T-cell (primary cell): ENCODE measurements around the gene CAPN5. TPM values are rescaled to one million over a fixed set of nuclear protein-coding genes. Genes with fewer than 3 reads are reported as not detected.

ENCODE experiments used
- ATAC-seq, 4 experiments: fragments of 200-7000 bp in 3 of 4; fragments of 150-1000 bp in 1 of 4; cut with Tn5 transposase; replicated peaks in 1 of 4; 1 replicate in 3 of 4; 2 replicates in 1 of 4; pipeline ENCODE4 v1.10.0; 2021; ENCODE audit warnings: moderate library complexity in 3 of 4, mild to moderate bottlenecking in 2 of 4, moderate number of reproducible peaks in 1 of 4
- CTCF ChIA-PET, 2 donors: fragments of 300-600 bp; sonication (Branson Sonifier 250); formaldehyde crosslinking; loops; one replicate each; lab custom pipeline; 2022; ENCODE audit warnings: antibody characterized with exemption in 2 of 2; lab: Charles Lee
- POLR2A ChIA-PET, 2 donors: fragments of 300-600 bp; sonication (Branson Sonifier 250); formaldehyde crosslinking; loops; one replicate each; lab custom pipeline; 2022; ENCODE audit warnings: antibody characterized with exemption in 2 of 2; lab: Charles Lee
- DNase-seq, 35 experiments: peaks; one replicate each; pipeline versions ENCODE4 v3.0.0 to v3.0.0-alpha.2; 2013 to 2023
- H3K27ac ChIP-seq: one replicate; pipeline ENCODE4 v1.5.1; 2013; ENCODE audit warnings: low read length
- H3K27me3 ChIP-seq, 2 experiments: replicated peaks in 1 of 2; 1 replicate in 1 of 2; 2 replicates in 1 of 2; pipeline versions ENCODE4 v1.6.1 to v1.7.0; 2013; ENCODE audit warnings: low read length in 1 of 2, mixed read lengths in 1 of 2; ENCODE audit not compliant: control insufficient read depth in 2 of 2, insufficient read depth in 2 of 2; ENCODE audit errors: extremely low read depth in 1 of 2
- H3K36me3 ChIP-seq, 2 donors: 1 replicate in 1 of 2; 2 replicates in 1 of 2; pipeline versions ENCODE4 v1.6.1 to v1.7.0; 2013; ENCODE audit warnings: low read length in 1 of 2; ENCODE audit not compliant: control insufficient read depth in 2 of 2, insufficient read depth in 1 of 2; ENCODE audit errors: extremely low read depth in 1 of 2
- H3K4me1 ChIP-seq, 2 experiments: 1 replicate in 1 of 2; 2 replicates in 1 of 2; pipeline versions ENCODE4 v1.6.1 to v1.7.0; 2013; ENCODE audit warnings: low read length in 2 of 2, mixed read lengths in 1 of 2; ENCODE audit not compliant: insufficient read depth in 2 of 2, control insufficient read depth in 1 of 2; ENCODE audit errors: extremely low read depth in 1 of 2
- H3K4me3 ChIP-seq, 2 donors: 1 replicate in 1 of 2; 2 replicates in 1 of 2; pipeline versions ENCODE4 v1.5.1 to v1.7.0; 2013; ENCODE audit warnings: mild to moderate bottlenecking in 2 of 2, low read length in 1 of 2, moderate library complexity in 1 of 2; ENCODE audit not compliant: control insufficient read depth in 1 of 2; ENCODE audit errors: extremely low read depth in 1 of 2
- H3K9me3 ChIP-seq: 2 replicates; pipeline ENCODE4 v1.7.0; 2013
- H3K27ac Mint-ChIP-seq, 2 donors: one replicate each; pipeline ENCODE4 v1.8.0; 2020 to 2021; ENCODE audit warnings: mild to moderate bottlenecking in 2 of 2, mixed read lengths in 2 of 2
- H3K27me3 Mint-ChIP-seq, 2 donors: one replicate each; pipeline ENCODE4 v1.8.0; 2021 to 2022; ENCODE audit warnings: mixed read lengths in 2 of 2
- H3K36me3 Mint-ChIP-seq: one replicate; pipeline ENCODE4 v1.8.0; 2021; ENCODE audit warnings: mixed read lengths
- H3K4me1 Mint-ChIP-seq, 3 donors: one replicate each; pipeline ENCODE4 v1.8.0; 2020 to 2022; ENCODE audit warnings: mixed read lengths in 3 of 3, mild to moderate bottlenecking in 1 of 3
- H3K4me3 Mint-ChIP-seq, 3 donors: one replicate each; pipeline ENCODE4 v1.8.0; 2020 to 2022; ENCODE audit warnings: mild to moderate bottlenecking in 3 of 3, mixed read lengths in 3 of 3, moderate library complexity in 3 of 3
- H3K9me3 Mint-ChIP-seq, 3 donors: one replicate each; pipeline ENCODE4 v1.8.0; 2020 to 2022; ENCODE audit warnings: mixed read lengths in 3 of 3
- WGBS: methylation state at CpG from one replicate; pipeline ENCODE4 v1.1.5; 2013; ENCODE audit warnings: missing lambda C conversion rate; ENCODE audit not compliant: insufficient coverage; 5-methylcytosine and 5-hydroxymethylcytosine counted together
- total RNA-seq, 35 experiments: library from RNA in 6 of 35; stranded (reverse) in 6 of 35; fragments of 120-200 nt in 1 of 35; gene quantifications; one replicate each; pipeline versions ENCODE4 v1.2.1 to v1.2.4 and lab custom pipeline; 2013 to 2026

Gene CAPN5
- total RNA-seq, 5 donors from 2014 or later (not counting 1 experiment from before 2014, with no cell fraction given) = 3.1 to 6.4 (median 4.0) TPM

DNA sequence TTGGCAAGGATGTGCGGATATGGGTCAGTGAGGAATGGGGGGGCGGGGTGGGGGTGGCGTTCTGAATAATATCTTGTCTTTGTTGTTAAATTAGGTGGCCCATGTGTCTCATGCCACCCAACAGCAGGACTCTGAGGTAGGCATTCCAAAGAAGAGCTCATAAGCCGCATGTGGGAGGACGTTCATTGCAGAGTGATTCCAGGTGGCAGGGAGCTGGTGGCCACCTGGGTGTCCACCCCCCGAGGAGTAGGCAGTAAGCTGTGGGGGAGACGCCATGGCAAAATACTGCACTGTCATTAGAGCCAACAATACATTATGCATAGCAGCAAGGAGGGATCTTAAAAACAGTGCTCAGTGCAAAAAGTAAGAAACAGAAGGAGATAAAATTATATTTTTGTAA lies 14.3 kb upstream of the CAPN5 start:
- no peaks in the 10 kb centered on the region for H3K4me1 ChIP-seq
- Mint-ChIP-seq H3K27me3 (peaks cover 0 to 4% of the 10 kb centered on the region in 2 donors), H3K27ac (no peak overlapping the region), H3K4me3 (no peak overlapping the region), H3K4me1 (no peaks in the 10 kb centered on the region), H3K9me3 (peaks cover 0 to 3% (median 0%) of the 10 kb centered on the region in 3 donors), H3K36me3 (no peaks in the 10 kb centered on the region)
- ChIA-PET CTCF (no interaction called here), POLR2A (no interaction called here)
- no peak overlapping the region for H3K4me3 ChIP-seq
- DNase-seq = no peak
- 85% methylated on average over 5 of the region's 7 CpGs for WGBS
- H3K27me3 ChIP-seq = peaks cover 0 to 8% of the 10 kb centered on the region in 2 experiments
- ATAC-seq = no peak
- no peak overlapping the region for H3K27ac ChIP-seq
- no peaks in the 10 kb centered on the region for H3K36me3 ChIP-seq
- no peaks in the 10 kb centered on the region for H3K9me3 ChIP-seq

DNA sequence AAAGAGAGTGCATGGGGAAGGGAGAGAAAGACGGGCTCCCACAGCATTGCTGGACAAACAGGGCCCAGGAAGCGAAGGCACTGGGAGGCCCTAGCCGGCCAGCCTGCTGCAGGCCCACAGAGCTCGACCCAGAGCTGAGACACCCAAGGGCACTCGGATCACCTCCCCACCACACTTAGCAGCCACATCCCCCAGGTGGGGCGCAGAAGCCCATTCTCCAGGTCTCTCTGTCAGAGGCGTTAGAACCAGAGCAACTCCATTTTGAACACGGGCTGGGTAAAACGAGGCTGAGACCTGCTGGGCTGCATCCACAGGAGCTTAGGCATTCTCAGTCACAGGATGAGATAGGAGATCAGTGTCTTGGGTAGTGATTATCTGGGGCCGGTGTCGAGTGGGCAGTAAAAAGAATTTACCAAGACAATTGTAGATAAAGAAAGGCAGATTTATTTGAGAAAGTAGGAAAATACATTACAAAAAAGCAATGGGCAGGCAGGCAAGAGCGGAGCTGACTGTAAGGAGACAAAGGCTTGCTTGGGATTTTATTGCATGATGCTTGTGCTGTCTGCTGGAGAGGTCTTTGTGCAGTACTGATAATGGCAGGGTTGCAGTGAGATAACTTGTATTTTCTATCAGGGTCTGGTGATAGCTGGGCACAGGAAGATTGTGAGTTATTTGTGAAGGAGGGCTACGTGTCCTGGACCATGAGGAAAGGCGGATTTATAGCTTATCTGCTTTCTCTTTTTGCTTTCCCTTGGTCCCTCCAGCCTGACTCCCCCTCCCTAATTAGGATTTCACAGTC lies 13.4 kb upstream of the CAPN5 start:
- H3K27ac Mint-ChIP-seq = no peak overlapping the region
- 86% methylated on average over 11 of the region's 14 CpGs for WGBS
- H3K9me3 Mint-ChIP-seq = peaks cover 0 to 3% (median 0%) of the 10 kb centered on the region in 3 donors
- no peak for ATAC-seq
- no peaks in the 10 kb centered on the region for H3K4me1 ChIP-seq
- CTCF ChIA-PET = interaction anchor here in 1 of 2 donors (1.1 kb wide), 1 partner anchor 38 kb away, joined by 5 read pairs; no protein-coding TSS in a partner anchor
- H3K27me3 Mint-ChIP-seq = peaks cover 0 to 4% of the 10 kb centered on the region in 2 donors
- H3K4me1 Mint-ChIP-seq = no peaks in the 10 kb centered on the region
- H3K27me3 ChIP-seq = peaks cover 0 to 12% of the 10 kb centered on the region in 2 experiments
- POLR2A ChIA-PET = no interaction called here
- no peak for DNase-seq
- H3K9me3 ChIP-seq = no peaks in the 10 kb centered on the region
- no peak overlapping the region for H3K27ac ChIP-seq
- H3K36me3 Mint-ChIP-seq = no peaks in the 10 kb centered on the region
- no peak overlapping the region for H3K4me3 Mint-ChIP-seq
- H3K4me3 ChIP-seq = no peak overlapping the region
- H3K36me3 ChIP-seq = no peaks in the 10 kb centered on the region

- POLR2A ChIA-PET = interaction anchor here in 1 of 2 donors (0.7 kb wide), 1 partner anchor 19 kb away, joined by 3 read pairs; no protein-coding TSS in a partner anchor
- DNase-seq (no peak), ATAC-seq (no peak)
- Mint-ChIP-seq H3K4me3 (no peak overlapping the region), H3K9me3 (peaks cover 0 to 3% (median 0%) of the 10 kb centered on the region in 3 donors), H3K36me3 (no peaks in the 10 kb centered on the region), H3K27ac (no peak overlapping the region), H3K27me3 (peaks cover 0 to 5% of the 10 kb centered on the region in 2 donors), H3K4me1 (no peaks in the 10 kb centered on the region)
- H3K36me3 ChIP-seq = no peaks in the 10 kb centered on the region
- 60% methylated on average over 1 of the region's 1 CpG for WGBS
- H3K4me3 ChIP-seq = no peak overlapping the region
- peaks cover 0 to 12% of the 10 kb centered on the region in 2 experiments for H3K27me3 ChIP-seq
- H3K4me1 ChIP-seq = no peaks in the 10 kb centered on the region
- CTCF ChIA-PET = interaction anchor here in 1 of 2 donors (1.1 kb wide), 1 partner anchor 38 kb away, joined by 5 read pairs; no protein-coding TSS in a partner anchor
- H3K27ac ChIP-seq = no peak overlapping the region
- no peaks in the 10 kb centered on the region for H3K9me3 ChIP-seq
Observed at GRCh38 chr11:77054084-77054483, 12.7 kb upstream of the CAPN5 start.

- ChIA-PET POLR2A (no interaction called here), CTCF (interaction anchor here in 1 of 2 donors (0.7 kb wide), 2 partner anchors 32 to 149 kb away, joined by 5 read pairs; no protein-coding TSS in a partner anchor)
- no peaks in the 10 kb centered on the region for H3K36me3 ChIP-seq
- Mint-ChIP-seq H3K27me3 (peaks cover 0 to 5% of the 10 kb centered on the region in 2 donors), H3K27ac (no peak overlapping the region), H3K4me1 (no peaks in the 10 kb centered on the region), H3K9me3 (peaks cover 0 to 3% (median 0%) of the 10 kb centered on the region in 3 donors), H3K36me3 (no peaks in the 10 kb centered on the region), H3K4me3 (no peak overlapping the region)
- H3K27me3 ChIP-seq = peaks cover 0 to 9% of the 10 kb centered on the region in 2 experiments
- whole genome bisulfite sequencing = 80% methylated on average over 1 of the region's 2 CpGs
- no peak overlapping the region for H3K27ac ChIP-seq
- H3K9me3 ChIP-seq = no peaks in the 10 kb centered on the region
- H3K4me1 ChIP-seq = no peaks in the 10 kb centered on the region
- no peak overlapping the region for H3K4me3 ChIP-seq
- DNase-seq (no peak), ATAC-seq (no peak)
Observed at GRCh38 chr11:77055101-77055561, 11.6 kb upstream of the CAPN5 start.

GRCh38 chr11:77055913-77056312 lies 10.9 kb upstream of the CAPN5 start:
- 86% methylated on average over 5 of the region's 5 CpGs for WGBS
- peaks cover 0 to 5% of the 10 kb centered on the region in 2 donors for H3K27me3 Mint-ChIP-seq
- no peaks in the 10 kb centered on the region for H3K36me3 ChIP-seq
- peaks cover 0 to 3% (median under 1%) of the 10 kb centered on the region in 3 donors for H3K9me3 Mint-ChIP-seq
- ChIA-PET CTCF (no interaction called here), POLR2A (no interaction called here)
- no peaks in the 10 kb centered on the region for H3K36me3 Mint-ChIP-seq
- ATAC-seq (no peak), DNase-seq (no peak)
- H3K9me3 ChIP-seq = no peaks in the 10 kb centered on the region
- H3K4me1 Mint-ChIP-seq = no peaks in the 10 kb centered on the region
- no peak overlapping the region for H3K27ac ChIP-seq
- H3K4me3 ChIP-seq = no peak overlapping the region
- no peaks in the 10 kb centered on the region for H3K4me1 ChIP-seq
- no peak overlapping the region for H3K27ac Mint-ChIP-seq
- H3K27me3 ChIP-seq = peaks cover 0 to 9% of the 10 kb centered on the region in 2 experiments
- H3K4me3 Mint-ChIP-seq = no peak overlapping the region

GRCh38 chr11:77056814-77057402 lies 9.9 kb upstream of the CAPN5 start:
- Histone ChIP-seq H3K27ac (no peak overlapping the region), H3K36me3 (no peaks in the 10 kb centered on the region), H3K4me1 (no peaks in the 10 kb centered on the region), H3K9me3 (no peaks in the 10 kb centered on the region), H3K27me3 (peaks cover 0 to 9% of the 10 kb centered on the region in 2 experiments), H3K4me3 (no peak overlapping the region)
- ATAC-seq (no peak), DNase-seq (no peak)
- no peaks in the 10 kb centered on the region for H3K4me1 Mint-ChIP-seq
- peaks cover 0 to 10% (median 5%) of the 10 kb centered on the region in 3 donors for H3K9me3 Mint-ChIP-seq
- no peaks in the 10 kb centered on the region for H3K36me3 Mint-ChIP-seq
- H3K27me3 Mint-ChIP-seq = peaks cover 0 to 5% of the 10 kb centered on the region in 2 donors
- no peak overlapping the region for H3K27ac Mint-ChIP-seq
- CTCF ChIA-PET = no interaction called here
- WGBS = 51% methylated on average over 2 of the region's 3 CpGs
- POLR2A ChIA-PET = no interaction called here
- no peak overlapping the region for H3K4me3 Mint-ChIP-seq
